Hippocampal formation (tissue), 2 donors: ENCODE measurements around the gene CDK6.

Source experiments
- DNase-seq, 2 donors: peaks; one replicate each; lab custom pipeline; 2025; lab: John Stamatoyannopoulos, UW

Gene CDK6

GRCh38 chr7:92845736-92846135, 9.4 kb upstream of the CDK6 start:
- DNase-seq = no peak

GRCh38 chr7:92843781-92844180, 7.4 kb upstream of the CDK6 start:
- no peak for DNase-seq

- DNase-seq = no peak
These were observed 6.8 kb upstream of the CDK6 start for GRCh38 chr7:92843034-92843760.

- no peak for DNase-seq
These were observed 4.8 kb upstream of the CDK6 start for GRCh38 chr7:92841192-92841591.

GRCh38 chr7:92840316-92840715, 3.9 kb upstream of the CDK6 start:
- no peak for DNase-seq

- DNase-seq = no peak
These were observed 3.5 kb upstream of the CDK6 start for GRCh38 chr7:92839901-92840300.

GRCh38 chr7:92838934-92839333, 2.6 kb upstream of the CDK6 start:
- no peak for DNase-seq

- DNase-seq = no peak
These were observed 802 bp upstream of the CDK6 start for GRCh38 chr7:92837000-92837749.

GRCh38 chr7:92835851-92836488, 403 bp downstream of the CDK6 start:
- no peak for DNase-seq

GRCh38 chr7:92835261-92835850, 1.0 kb downstream of the CDK6 start:
- DNase-seq = peak; percentile 13 to 42

- peak in 1 of 2 donors; percentile 16 for DNase-seq
These were observed 1.7 kb downstream of the CDK6 start for GRCh38 chr7:92834507-92835260.

GRCh38 chr7:92833766-92834506, 2.4 kb downstream of the CDK6 start:
- DNase-seq = peak; percentile 51 to 74

GRCh38 chr7:92833024-92833765, 3.2 kb downstream of the CDK6 start:
- DNase-seq = peak; percentile 67 to 76

GRCh38 chr7:92832534-92833023, 3.8 kb downstream of the CDK6 start:
- no peak for DNase-seq

- DNase-seq = no peak
These were observed 4.4 kb downstream of the CDK6 start for GRCh38 chr7:92831716-92832533.

- DNase-seq = no peak
These were observed 5.8 kb downstream of the CDK6 start for GRCh38 chr7:92830532-92831110.

GRCh38 chr7:92830027-92830426, 6.3 kb downstream of the CDK6 start:
- no peak for DNase-seq

GRCh38 chr7:92827464-92828120, 8.8 kb downstream of the CDK6 start:
- no peak for DNase-seq
